ENCODE measurements around the gene CBX5.
A peak's percentile ranks its signal among the peaks of the same experiment; 100 is the strongest.

GRCh38 chr12:54207539-54208294 lies 72.2 kb downstream of the CBX5 start:
- TF ChIP-seq POLR2A (IDR thresholded peaks at IDR 0.05) (no peak), CTCF (IDR thresholded peaks at IDR 0.05) (peak; percentile 88 to 94 (median 89))

Measured in ovary (tissue), 3 donors.